NB4 (cell line): Measurements from ENCODE around the gene CNKSR3.

ENCODE experiments used
- CTCF ChIP-seq: IDR thresholded peaks from one replicate; pipeline ENCODE4 v1.5.1; 2012; ENCODE audit warnings: low read depth, low read length
- MYC ChIP-seq: IDR thresholded peaks from 2 replicates; pipeline ENCODE4 v1.6.1; 2011; ENCODE audit warnings: low read depth, low read length
- POLR2A ChIP-seq: IDR thresholded peaks from 2 replicates; pipeline ENCODE4 v1.6.1; 2011; ENCODE audit warnings: mild to moderate bottlenecking; ENCODE audit not compliant: insufficient read length; ENCODE audit errors: extremely low read depth

GRCh38 chr6:154343473-154344308 lies 166.8 kb downstream of the CNKSR3 start:
- no peak for TF ChIP-seq CTCF
- no peak for TF ChIP-seq POLR2A
- no peak for TF ChIP-seq MYC
